Measurements from ENCODE around the gene PHEX. TPM values are rescaled to one million over a fixed set of nuclear protein-coding genes. Genes with fewer than 3 reads are reported as not detected.

The PHEX gene
- total RNA-seq, 2 experiments from 2014 or later, result 32.6 TPM

Other genes starting within 250 kb of the PHEX start
- gene MBTPS2, start 192.7 kb upstream of the PHEX start, total RNA-seq, result 10 to 100 TPM; 10.6 to 10.9 TPM
- gene YY2, start 176.3 kb upstream of the PHEX start, total RNA-seq, result 1 to 10 TPM; 2.0 to 2.1 TPM
- gene SMS, start 91.6 kb upstream of the PHEX start, total RNA-seq, result 100 to 1,000 TPM; 148 to 153 TPM
- gene CBLL2, start 240.6 kb downstream of the PHEX start, total RNA-seq, result not detected

Data from activated CD8-positive, alpha-beta memory T cell treated with anti-CD3 and anti-CD28 coated beads for 36 hours (primary cell).